Naive B cell (primary cell): Measurements from ENCODE around the gene ZFAND3. TPM values are rescaled to one million over a fixed set of nuclear protein-coding genes. Genes with fewer than 3 reads are reported as not detected.
"Not testable (repeated sequence)": the region's sequence is repeated elsewhere in the genome, so short reads cannot be mapped to it uniquely, and the experiment has no call there.

ENCODE experiments used
- ATAC-seq, 2 donors: fragments of 150-1000 bp; cut with Tn5 transposase; 2 replicates each; pipeline ENCODE4 v1.10.0; 2021; ENCODE audit warnings: low read depth in 2 of 2, mild to moderate bottlenecking in 2 of 2, moderate library complexity in 2 of 2
- DNase-seq: peaks from one replicate; pipeline ENCODE4 v3.0.0; 2022
- H3K27ac Mint-ChIP-seq, 6 donors: one replicate each; pipeline ENCODE4 v1.8.0; 2020 to 2022; ENCODE audit warnings: mild to moderate bottlenecking in 6 of 6, mixed read lengths in 6 of 6, moderate library complexity in 5 of 6, inconsistent platforms in 2 of 6
- H3K27me3 Mint-ChIP-seq, 3 donors: one replicate each; pipeline ENCODE4 v1.8.0; 2021 to 2022; ENCODE audit warnings: mixed read lengths in 3 of 3, mild to moderate bottlenecking in 1 of 3
- H3K36me3 Mint-ChIP-seq, 2 donors: one replicate each; pipeline ENCODE4 v1.8.0; 2020 to 2022; ENCODE audit warnings: mixed read lengths in 2 of 2, inconsistent platforms in 1 of 2, mild to moderate bottlenecking in 1 of 2
- H3K4me1 Mint-ChIP-seq, 3 donors: one replicate each; pipeline ENCODE4 v1.8.0; 2020 to 2022; ENCODE audit warnings: mixed read lengths in 3 of 3, inconsistent platforms in 1 of 3, mild to moderate bottlenecking in 1 of 3, moderate library complexity in 1 of 3
- H3K4me3 Mint-ChIP-seq, 8 donors: one replicate each; pipeline ENCODE4 v1.8.0; 2020 to 2022; ENCODE audit warnings: mild to moderate bottlenecking in 8 of 8, mixed read lengths in 8 of 8, moderate library complexity in 8 of 8, inconsistent platforms in 2 of 8
- H3K9me3 Mint-ChIP-seq, 7 donors: one replicate each; pipeline ENCODE4 v1.8.0; 2020 to 2022; ENCODE audit warnings: mixed read lengths in 7 of 7, mild to moderate bottlenecking in 5 of 7, inconsistent platforms in 2 of 7, moderate library complexity in 1 of 7
- polyA plus RNA-seq, 6 donors: library from polyadenylated mRNA; unstranded; fragments of 300-500 nt; fragmentation: Illumina TruSeq; gene quantifications; one replicate each; pipeline ENCODE4 v1.2.3, GENCODE V29; 2021; ENCODE audit warnings: low read depth in 6 of 6

ZFAND3 gene
- polyA plus RNA-seq, 6 donors from 2014 or later = 1.9 to 6.7 (median 4.4) TPM

- peaks cover 0 to 3% (median 0%) of the 10 kb centered on the region in 7 donors for H3K9me3 Mint-ChIP-seq
- H3K4me1 Mint-ChIP-seq = peaks cover 28 to 69% (median 57%) of the 10 kb centered on the region in 3 donors
- no peak overlapping the region for H3K27ac Mint-ChIP-seq
- H3K27me3 Mint-ChIP-seq = no peaks in the 10 kb centered on the region
- ATAC-seq = no peak
- H3K4me3 Mint-ChIP-seq = no peak overlapping the region
- no peak for DNase-seq
- H3K36me3 Mint-ChIP-seq = no peaks in the 10 kb centered on the region
These were observed 216.0 kb downstream of the ZFAND3 start for GRCh38 chr6:38035478-38035877.

DNA sequence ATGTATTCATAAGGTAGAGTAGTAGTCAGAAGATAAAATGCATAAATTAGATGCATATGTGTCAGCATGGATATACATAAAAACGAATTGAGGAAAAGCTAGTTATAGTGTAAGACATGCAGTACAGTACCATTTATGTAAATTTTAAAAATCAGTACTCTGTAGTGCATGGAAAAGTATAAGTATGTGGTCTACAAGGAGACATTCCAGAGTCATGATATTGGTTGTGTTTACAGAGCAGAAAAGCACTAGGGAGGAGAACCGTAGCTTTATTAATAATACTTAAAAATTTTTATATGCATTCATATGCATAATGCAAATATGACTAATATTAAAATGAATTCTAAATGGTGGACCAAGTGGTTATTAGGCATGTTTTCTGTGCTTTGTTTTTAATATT, 220.0 kb downstream of the ZFAND3 start:
- Mint-ChIP-seq H3K27ac (peak overlapping the region in 1 of 6 donors; percentile 76), H3K27me3 (no peaks in the 10 kb centered on the region), H3K9me3 (peaks cover 0 to 3% (median 0%) of the 10 kb centered on the region in 7 donors), H3K4me1 (peaks cover 28 to 44% (median 38%) of the 10 kb centered on the region in 3 donors), H3K36me3 (no peaks in the 10 kb centered on the region), H3K4me3 (no peak overlapping the region)
- no peak for DNase-seq
- no peak for ATAC-seq

DNA sequence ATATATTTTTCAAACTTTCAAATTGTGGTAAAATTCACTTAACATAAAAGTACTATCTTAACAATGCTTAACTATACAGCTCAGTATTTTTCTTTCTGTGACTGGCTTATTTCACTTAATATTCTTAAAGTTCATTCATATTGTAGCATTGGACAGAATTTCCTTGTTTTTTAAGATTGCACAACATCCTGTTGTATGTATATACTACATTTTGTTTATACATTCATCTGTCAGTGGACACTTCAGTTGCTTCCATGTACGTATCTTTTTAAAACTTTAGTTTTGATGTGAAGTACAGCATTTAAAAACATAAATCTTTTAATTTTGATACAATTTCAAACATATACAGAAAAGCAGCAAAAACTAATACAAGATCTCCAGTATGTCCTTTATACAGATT, 220.7 kb downstream of the ZFAND3 start:
- peaks cover 0 to 3% (median 0%) of the 10 kb centered on the region in 7 donors for H3K9me3 Mint-ChIP-seq
- no peaks in the 10 kb centered on the region for H3K27me3 Mint-ChIP-seq
- no peak for ATAC-seq
- peak overlapping the region in 1 of 6 donors; percentile 8 for H3K27ac Mint-ChIP-seq
- H3K4me3 Mint-ChIP-seq = no peak overlapping the region
- peaks cover 30 to 40% (median 30%) of the 10 kb centered on the region in 3 donors for H3K4me1 Mint-ChIP-seq
- no peak for DNase-seq
- H3K36me3 Mint-ChIP-seq = no peaks in the 10 kb centered on the region

DNA sequence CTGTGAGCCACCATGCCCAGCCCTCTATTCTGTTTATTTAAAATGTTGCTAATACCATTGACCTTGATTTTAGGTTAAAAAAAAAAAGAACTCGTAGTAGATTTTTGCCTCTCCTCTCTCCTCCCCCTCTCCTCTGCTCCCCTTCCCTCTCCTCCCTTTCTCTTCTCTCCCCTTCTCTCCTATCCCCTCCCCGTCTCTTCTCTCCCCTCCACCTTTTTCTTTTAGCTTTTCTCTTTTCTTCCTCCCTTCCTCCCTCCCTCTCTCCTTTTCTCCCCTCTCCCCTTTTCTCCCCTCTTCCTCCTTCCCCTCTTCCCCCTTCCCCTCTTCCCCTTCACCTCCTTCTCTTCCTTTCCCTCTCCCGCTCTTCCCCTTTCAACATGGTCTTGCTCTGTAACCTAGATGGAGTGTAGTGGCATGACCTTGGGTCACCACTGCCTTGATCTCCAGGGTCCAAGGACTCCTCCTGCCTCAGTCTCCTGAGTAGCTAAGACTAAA, 223.8 kb downstream of the ZFAND3 start:
- ATAC-seq = no peak

DNA sequence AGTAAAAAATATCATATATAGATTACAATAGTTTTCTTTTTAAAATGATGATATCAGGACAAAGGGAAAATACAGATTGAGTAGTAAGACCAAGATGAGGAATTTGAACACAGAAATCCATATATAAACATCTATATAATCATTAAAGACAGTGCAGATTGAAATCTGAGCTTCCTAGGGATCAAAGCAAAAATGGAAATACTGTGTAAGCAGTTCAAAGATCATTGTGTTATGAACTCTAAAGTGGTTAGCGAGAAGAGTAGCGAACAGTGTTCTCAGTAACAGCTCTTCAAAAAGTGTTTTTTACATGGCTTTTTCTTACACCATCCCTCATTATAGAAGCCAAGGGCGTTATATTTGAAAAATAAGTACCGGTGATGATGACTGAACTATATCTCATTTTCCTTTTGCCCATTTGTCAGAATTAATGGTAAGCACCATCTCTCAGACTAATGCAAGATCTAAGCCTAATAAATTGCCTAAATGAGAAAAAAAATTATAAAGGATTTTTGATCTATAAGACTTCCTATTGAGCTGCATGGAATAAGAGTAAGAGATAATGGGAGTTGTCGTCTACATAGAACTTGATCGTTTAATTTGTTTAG, 226.3 kb downstream of the ZFAND3 start:
- Mint-ChIP-seq H3K27me3 (no peaks in the 10 kb centered on the region), H3K4me3 (no peak overlapping the region), H3K36me3 (peaks cover 0 to 6% of the 10 kb centered on the region in 2 donors), H3K9me3 (peaks cover 0 to 3% (median 2%) of the 10 kb centered on the region in 7 donors), H3K4me1 (peaks cover 13 to 22% (median 20%) of the 10 kb centered on the region in 3 donors), H3K27ac (no peak overlapping the region)
- ATAC-seq (no peak), DNase-seq (no peak)

More for the DNA sequence above, 223.8 kb downstream of the ZFAND3 start:
- Mint-ChIP-seq H3K4me3 (no peak overlapping the region), H3K27ac (no peak overlapping the region), H3K27me3 (no peaks in the 10 kb centered on the region), H3K9me3 (no peaks in the 10 kb centered on the region), H3K36me3 (no peaks in the 10 kb centered on the region), H3K4me1 (peaks cover 14 to 21% (median 21%) of the 10 kb centered on the region in 3 donors)
- DNase-seq = no peak

GRCh38 chr6:38047562-38047961, 228.0 kb downstream of the ZFAND3 start:
- peak overlapping the region in 1 of 6 donors; percentile 54 for H3K27ac Mint-ChIP-seq
- no peak for DNase-seq
- peaks cover 0 to 6% of the 10 kb centered on the region in 2 donors for H3K36me3 Mint-ChIP-seq
- peaks cover 0 to 3% (median 2%) of the 10 kb centered on the region in 7 donors for H3K9me3 Mint-ChIP-seq
- ATAC-seq = no peak
- H3K27me3 Mint-ChIP-seq = no peaks in the 10 kb centered on the region
- no peak overlapping the region for H3K4me3 Mint-ChIP-seq
- peaks cover 17 to 24% (median 18%) of the 10 kb centered on the region in 3 donors for H3K4me1 Mint-ChIP-seq

DNA sequence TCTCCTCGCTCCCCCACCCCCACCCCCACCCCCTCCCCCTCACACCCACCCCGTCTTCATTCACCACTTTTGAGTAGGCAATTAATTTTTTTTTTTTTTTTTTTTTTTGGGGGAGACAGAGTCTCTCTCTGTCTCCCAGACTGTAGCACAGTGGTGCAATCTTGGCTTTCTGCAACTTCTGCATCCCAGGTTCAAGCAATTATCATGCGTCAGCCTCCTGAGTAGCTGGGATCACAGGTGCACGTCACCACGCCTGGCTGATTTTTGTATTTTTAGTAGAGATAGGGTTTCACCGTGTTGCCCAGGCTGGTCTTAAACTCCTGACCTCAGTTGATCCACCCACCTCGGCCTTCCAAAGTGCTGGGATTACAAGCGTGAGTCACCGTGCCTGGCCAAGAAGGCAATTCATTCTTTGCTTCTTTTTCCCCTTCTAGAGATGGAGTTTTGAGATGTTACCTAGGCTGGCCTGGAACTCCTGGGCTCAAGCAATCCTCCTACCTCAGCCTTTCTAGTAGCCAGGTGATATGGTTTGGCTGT, 230.4 kb downstream of the ZFAND3 start:
- Mint-ChIP-seq H3K4me1 (peaks cover 14 to 35% (median 32%) of the 10 kb centered on the region in 3 donors), H3K27ac (peak overlapping the region in 2 of 6 donors; percentile 42 to 54)
- H3K36me3 Mint-ChIP-seq, ATAC-seq, H3K9me3 Mint-ChIP-seq, H3K27me3 Mint-ChIP-seq, DNase-seq, H3K4me3 Mint-ChIP-seq: not testable (repeated sequence)

- Mint-ChIP-seq H3K4me1 (peaks cover 18 to 38% (median 35%) of the 10 kb centered on the region in 3 donors), H3K9me3 (peaks cover 0 to 3% (median 2%) of the 10 kb centered on the region in 7 donors), H3K36me3 (peaks cover 0 to 6% of the 10 kb centered on the region in 2 donors), H3K4me3 (no peak overlapping the region), H3K27ac (no peak overlapping the region), H3K27me3 (no peaks in the 10 kb centered on the region)
- DNase-seq (no peak), ATAC-seq (no peak)
These were observed 232.4 kb downstream of the ZFAND3 start for GRCh38 chr6:38051819-38052434.

DNA sequence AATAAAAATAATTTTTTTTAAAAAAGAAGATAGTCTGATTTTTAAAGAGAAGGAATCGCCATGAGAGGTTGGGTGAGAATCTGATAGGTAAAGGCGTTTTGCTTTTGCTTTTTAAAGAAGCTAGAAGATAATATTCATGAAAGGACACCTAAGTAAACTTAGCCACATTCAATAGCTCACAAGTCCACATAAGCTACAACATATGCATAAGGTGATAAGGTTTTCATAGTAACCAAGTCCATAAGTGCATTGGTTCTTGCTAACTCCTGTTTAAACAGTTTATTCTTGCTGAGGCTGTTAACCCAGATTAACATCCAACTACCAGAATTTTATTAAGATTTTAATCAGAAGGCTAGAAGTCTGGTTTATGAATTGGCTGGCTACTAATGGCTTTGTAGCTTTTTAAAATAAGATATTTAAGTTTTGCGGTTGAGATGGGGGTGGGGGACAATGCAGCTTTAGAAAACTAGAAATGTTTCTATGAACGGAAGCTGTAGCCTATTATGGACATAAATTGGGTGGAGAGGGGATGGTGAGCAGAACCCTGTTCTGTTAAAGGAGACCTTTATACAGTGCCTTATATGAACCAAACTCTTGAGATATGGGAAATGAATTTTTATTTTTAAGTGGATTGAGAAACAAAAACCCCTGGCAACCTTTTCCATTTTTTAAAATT, 235.1 kb downstream of the ZFAND3 start:
- H3K36me3 Mint-ChIP-seq = peaks cover 0 to 6% of the 10 kb centered on the region in 2 donors
- ATAC-seq = no peak
- no peak for DNase-seq
- H3K27ac Mint-ChIP-seq = peak overlapping the region in 2 of 6 donors; percentile 12 to 54
- H3K27me3 Mint-ChIP-seq = no peaks in the 10 kb centered on the region
- H3K9me3 Mint-ChIP-seq = peaks cover 0 to 3% (median 2%) of the 10 kb centered on the region in 7 donors
- H3K4me3 Mint-ChIP-seq = no peak overlapping the region
- peaks cover 19 to 51% (median 32%) of the 10 kb centered on the region in 3 donors for H3K4me1 Mint-ChIP-seq

GRCh38 chr6:38055203-38055589, 235.7 kb downstream of the ZFAND3 start:
- Mint-ChIP-seq H3K27ac (peak overlapping the region in 3 of 6 donors; percentile 12 to 54 (median 37)), H3K9me3 (peaks cover 0 to 2% (median 0%) of the 10 kb centered on the region in 7 donors), H3K36me3 (peaks cover 0 to 6% of the 10 kb centered on the region in 2 donors), H3K4me3 (no peak overlapping the region), H3K27me3 (no peaks in the 10 kb centered on the region), H3K4me1 (peaks cover 19 to 50% (median 31%) of the 10 kb centered on the region in 3 donors)
- ATAC-seq (no peak), DNase-seq (no peak)

DNA sequence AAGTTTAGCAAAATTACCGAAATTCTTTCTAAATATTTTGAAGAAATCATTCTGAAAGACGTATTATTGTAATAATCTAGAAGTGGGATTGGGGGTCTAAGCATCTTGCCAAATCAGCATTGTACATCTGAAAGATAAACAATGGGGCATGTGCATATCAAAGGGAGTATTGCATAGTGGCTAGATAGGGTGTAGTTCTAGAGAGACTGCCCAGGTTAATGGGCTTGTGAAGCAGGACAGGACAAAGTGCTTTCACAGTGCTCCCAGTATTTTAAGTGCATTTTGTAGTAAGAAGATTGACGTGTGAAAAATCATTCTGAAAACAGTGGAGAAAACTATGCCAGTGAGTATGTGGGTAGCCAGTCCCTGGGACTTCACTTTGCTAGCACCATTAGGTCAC, 236.8 kb downstream of the ZFAND3 start:
- Mint-ChIP-seq H3K36me3 (peaks cover 0 to 3% of the 10 kb centered on the region in 2 donors), H3K9me3 (peaks cover 0 to 2% (median 0%) of the 10 kb centered on the region in 7 donors), H3K4me1 (peaks cover 19 to 46% (median 23%) of the 10 kb centered on the region in 3 donors), H3K4me3 (no peak overlapping the region), H3K27me3 (no peaks in the 10 kb centered on the region), H3K27ac (peak overlapping the region in 1 of 6 donors; percentile 70)
- DNase-seq (no peak), ATAC-seq (no peak)

GRCh38 chr6:38057994-38058393, 238.5 kb downstream of the ZFAND3 start:
- peaks cover 0 to 2% (median 0%) of the 10 kb centered on the region in 7 donors for H3K9me3 Mint-ChIP-seq
- H3K4me3 Mint-ChIP-seq = no peak overlapping the region
- ATAC-seq (no peak), DNase-seq (no peak)
- H3K36me3 Mint-ChIP-seq = peaks cover under 1 to 8% of the 10 kb centered on the region in 2 donors
- no peaks in the 10 kb centered on the region for H3K27me3 Mint-ChIP-seq
- peak overlapping the region in 1 of 6 donors; percentile 18 for H3K27ac Mint-ChIP-seq
- H3K4me1 Mint-ChIP-seq = peaks cover 16 to 43% (median 19%) of the 10 kb centered on the region in 3 donors

DNA sequence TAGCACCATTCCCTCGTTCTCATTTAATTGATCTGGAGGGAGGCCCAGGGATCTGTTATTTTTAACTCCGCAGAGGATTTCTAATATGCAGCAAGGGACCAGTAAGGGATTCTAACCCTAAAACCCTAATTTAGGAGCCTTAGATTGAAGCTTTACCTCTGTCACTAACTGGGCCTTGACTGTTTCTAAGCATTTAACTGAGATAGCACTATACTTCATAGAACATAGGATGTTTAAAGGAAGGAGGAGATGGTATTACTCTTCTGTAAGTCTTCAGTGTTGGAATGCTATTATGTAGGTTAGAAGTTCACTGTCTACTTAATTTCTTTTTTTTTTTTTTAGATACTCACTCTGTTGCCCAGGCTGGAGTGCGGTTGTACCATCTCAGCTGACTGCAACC, 242.5 kb downstream of the ZFAND3 start:
- Mint-ChIP-seq H3K4me1 (peaks cover 11 to 48% (median 30%) of the 10 kb centered on the region in 3 donors), H3K27me3 (no peaks in the 10 kb centered on the region), H3K4me3 (no peak overlapping the region), H3K27ac (peak overlapping the region in 1 of 6 donors; percentile 41), H3K36me3 (peaks cover 15% of the 10 kb centered on the region in 2 donors), H3K9me3 (no peaks in the 10 kb centered on the region)
- DNase-seq (no peak), ATAC-seq (no peak)
